GM19324 (cell line): Measurements from ENCODE around the gene NHERF2.
A peak's percentile ranks its signal among the peaks of the same experiment; 100 is the strongest.

Experiments
- ATAC-seq: cut with Tn5 transposase; IDR thresholded peaks from one replicate; pipeline ENCODE4 v1.9.1; 2021; ENCODE audit warnings: mild to moderate bottlenecking, moderate library complexity; ENCODE audit not compliant: unreplicated experiment, low FRiP score

Gene NHERF2

DNA sequence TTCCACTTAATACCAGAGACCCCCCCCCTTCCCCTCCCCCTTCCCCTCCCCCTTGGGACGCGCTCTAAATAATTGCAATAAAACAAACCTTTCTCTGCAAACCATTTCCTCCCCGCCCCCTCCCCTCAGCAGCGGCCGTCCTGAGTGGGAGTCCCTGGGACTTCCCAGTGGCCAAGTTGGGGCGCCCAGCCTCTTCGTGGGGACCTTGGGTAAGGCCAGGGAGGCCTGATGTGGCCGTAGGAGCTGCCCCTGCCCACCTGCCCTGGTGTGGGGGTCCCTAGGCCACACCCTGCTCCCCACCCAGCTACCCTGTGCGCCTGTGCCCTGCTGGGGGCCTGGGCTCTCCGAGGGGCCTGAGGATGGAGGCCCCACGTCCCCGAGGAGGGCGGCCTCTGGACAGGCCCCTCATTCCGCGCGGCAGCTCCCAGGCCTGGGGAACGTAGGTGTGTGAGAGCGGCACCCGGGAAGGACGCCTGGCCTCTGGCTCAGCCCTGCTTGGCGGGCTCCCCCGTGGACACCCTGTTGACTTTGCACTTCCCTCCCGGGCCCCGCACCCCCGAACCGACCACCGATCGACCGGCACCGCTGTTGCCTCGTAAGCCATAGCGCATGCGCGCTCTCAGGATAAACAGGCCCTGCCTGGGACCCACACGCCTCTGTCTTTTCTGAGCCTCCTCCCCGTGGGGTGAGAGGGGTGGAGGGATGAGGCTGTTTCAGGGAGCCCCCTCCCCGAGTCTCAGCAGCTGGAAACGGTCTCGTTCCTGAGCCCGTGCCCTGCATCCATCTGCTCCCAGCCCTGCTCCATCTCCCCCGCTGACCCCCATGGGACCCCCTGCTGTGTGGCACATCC is 11.9 kb downstream of the NHERF2 start:
- ATAC-seq = no peak

DNA sequence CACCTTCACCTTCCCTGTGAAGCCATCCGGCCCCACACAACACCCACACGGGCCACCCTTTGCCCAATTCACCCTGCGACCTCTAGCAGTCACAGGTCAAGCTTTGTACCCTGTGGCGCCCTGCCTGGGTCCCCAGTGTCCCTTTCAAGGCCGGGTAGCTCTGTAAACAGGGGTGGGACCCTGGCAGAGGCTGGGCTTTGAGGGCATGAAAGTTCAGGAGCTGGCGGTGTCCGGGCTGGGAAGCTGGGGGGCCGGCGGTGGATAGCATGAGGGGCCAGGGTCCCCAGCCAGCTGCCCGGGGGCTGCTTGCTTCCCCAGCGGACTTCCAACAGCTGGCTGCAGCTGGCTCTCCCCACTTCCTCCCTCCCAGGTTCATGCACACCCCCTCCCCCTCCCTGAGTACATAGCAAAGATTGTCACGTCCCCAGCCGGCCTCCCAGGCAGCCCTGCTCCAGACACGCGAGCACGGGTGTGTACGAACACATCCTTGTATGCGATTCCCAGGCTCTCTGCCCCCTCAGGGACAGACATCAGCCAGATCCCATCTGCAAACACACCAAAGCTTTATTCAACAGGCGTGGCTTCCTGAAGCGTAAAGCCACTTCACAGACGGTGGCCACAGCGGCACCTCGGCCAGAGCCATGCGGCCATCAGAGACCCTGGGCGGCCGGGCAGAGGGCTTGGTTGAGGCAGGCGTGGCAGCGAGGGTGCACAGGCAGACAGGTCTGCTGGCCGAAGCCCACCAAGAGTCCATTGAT is 12.8 kb downstream of the NHERF2 start:
- no peak for ATAC-seq

DNA sequence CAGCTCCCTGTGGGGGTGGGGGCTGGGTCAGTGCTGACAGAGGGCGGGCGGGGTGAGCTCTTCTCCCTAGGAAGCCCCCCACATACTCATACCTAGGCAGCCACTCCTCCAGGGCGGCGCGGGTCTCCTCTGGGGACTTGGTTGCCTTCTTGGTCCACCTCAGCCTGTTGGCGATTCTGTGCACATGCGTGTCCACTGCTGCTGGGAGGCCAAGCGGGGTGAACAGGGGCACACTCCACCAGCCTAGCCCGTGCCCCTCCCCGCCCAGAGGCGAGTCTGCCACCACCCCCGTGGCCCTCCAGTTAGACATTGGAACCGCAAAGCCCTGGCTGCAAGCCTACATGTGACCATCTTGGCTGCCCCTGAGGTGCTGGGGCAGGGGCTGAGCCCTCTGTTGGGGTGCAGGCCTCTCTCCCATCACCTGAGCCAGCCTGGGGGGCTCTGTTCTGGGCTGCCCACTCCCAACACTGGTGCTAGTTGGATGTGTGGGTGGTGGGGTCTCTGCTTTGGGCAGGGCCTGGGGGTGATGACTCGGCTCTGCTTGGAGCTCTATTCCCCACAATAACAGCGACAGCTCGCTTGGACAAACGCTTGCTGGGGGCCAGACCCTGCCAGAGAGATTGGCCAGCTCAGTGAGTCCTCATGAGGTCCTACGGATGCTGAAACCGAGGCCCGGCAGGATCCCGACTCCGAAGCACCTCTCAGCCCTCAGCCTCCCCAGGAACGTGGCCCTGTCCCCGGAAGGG is 13.5 kb downstream of the NHERF2 start:
- ATAC-seq = no peak

DNA sequence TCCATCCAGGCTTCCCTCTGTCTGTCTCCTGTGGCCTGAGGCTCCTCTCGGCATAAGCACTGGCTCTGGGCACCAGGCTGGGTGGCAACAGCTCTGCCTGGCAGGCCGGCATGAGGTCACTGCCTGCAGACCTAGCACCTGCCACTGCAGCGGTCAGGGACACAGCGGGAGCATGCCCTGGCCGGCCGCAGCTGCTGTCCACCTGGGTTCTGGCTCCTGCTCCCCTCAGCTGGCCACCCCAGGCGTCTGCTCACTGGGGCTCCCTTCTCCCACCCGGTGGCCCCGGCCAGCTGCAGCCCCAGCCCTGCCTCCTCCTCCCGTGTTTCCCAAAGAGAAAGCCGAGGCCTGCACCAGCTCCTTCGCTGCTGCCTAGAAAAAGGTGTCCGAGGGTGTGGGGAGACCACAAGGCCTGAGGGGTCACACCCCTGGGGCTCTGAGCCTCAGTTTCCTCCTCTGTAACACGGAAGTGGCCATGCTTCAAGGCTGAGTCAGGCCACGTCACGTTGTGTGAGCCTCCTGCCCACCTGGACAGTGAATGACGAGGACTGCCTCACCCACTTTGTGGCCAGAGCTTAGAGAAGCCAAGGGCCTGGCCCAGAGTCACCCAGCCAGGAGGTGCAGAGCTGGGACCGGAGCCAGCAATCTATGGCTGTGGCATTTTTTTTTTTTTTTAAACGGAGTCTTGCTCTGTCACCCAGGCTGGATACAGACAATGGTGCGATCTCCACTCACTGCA is 14.3 kb downstream of the NHERF2 start:
- no peak for ATAC-seq

DNA sequence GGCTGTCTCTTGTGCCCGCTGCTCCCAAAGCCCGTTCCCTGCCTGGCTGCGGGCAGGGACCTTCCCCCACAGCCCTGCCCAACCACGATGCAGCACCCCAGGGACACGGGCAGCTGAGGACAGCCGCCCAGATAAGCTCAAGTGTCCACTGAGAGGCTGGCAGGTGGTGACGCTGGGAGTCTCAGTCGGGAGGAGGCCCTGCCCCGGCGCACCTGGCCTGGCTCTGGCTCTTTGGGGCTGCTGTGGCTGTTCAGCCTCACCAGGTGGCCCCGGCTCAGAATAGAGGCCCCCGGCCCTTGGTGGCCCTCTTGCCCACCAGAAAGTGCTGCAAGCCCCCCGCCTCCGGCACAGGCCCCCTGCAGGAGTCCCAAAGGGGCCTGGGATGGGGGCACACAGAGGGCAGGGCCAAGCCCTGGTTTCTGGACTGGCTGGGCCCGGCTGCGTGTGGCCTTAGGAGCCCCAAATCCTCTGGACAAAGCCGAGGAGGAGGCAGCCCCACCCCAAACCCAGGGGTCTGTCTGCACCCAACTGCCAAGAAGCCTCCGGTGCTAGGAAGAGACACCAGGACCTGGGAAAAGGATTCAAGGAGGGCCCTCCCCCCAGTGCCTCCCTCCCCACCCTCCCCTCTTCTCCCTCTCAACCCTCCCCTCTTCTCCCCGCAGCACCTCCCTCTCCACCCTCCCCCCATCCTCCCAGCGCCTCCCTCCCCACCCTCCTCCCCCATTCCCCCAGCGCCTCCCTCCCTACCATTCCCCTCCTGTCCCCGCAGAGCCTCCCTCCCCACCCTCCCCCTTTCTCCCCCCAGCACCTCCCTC is 15.7 kb downstream of the NHERF2 start:
- ATAC-seq = no peak

DNA sequence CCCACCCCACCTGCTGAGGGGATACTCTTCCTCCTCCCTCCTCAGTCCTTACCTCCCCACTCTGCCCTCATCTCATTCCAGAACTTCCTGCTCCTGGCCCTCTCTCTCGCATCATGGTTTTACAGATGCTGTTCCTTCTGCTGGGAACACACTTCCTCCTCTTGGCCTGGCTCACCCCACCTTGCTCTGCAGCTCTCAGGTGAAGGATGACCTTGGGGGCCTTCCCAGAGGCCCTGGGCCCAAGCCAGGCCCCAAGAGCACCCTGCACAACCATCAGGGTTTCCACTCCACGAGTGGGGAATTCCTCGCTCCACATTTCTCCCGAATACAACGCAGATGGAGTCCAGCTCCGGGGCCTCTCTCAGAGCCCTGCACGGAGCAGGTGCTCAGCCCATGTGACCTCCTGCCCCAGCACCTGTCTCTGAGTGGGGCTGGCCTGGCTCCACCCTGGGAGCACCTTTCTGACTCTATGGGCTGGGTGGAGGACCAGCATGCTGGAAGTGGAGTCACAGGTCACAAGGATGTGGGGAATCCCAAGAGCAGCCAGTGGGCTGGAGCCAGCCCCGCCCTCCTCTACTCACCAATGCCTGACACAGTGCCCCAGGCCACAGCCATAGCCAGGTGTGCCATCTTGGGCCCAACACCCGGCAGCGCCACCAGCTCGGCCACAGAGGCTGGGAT is 16.4 kb downstream of the NHERF2 start:
- no peak for ATAC-seq

DNA sequence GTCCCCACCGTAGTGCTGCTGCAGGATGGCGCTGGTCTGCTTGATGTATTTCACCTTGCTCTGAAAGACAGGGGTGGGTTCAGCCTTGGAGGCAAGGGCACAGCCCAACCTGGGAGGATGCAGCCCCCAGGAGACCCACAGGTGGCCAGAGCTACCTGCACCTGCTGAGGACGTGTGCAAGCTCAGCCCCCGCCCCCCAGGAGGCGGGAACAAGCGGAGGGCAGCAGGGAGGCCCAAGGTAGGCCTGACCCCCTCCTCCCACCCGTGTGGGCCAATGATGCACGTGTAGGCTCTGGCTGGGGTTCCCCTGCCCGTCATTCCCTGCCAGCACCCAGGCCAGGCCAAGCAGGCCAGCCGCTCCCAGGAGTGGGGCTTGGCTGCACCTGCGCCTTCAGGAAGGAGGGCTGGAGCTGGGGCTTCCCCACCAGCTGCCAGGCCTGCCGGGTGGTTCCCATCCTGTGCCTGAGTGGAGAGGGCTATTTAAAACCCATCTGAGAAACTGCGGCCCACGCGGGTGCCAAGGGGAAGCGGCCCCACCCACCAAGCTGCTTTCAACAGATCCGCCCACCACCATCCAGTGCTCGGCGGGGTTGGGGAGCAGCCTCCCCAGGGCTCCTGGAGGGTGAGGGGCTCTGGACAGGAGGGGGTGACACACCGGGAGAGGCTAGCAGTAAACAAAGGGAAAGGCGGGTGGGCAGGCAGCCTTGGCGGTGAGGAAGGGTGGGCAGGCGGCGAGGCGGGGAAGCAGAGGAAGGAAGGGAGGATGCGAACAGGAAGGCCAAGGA is 17.2 kb downstream of the NHERF2 start:
- ATAC-seq = no peak

DNA sequence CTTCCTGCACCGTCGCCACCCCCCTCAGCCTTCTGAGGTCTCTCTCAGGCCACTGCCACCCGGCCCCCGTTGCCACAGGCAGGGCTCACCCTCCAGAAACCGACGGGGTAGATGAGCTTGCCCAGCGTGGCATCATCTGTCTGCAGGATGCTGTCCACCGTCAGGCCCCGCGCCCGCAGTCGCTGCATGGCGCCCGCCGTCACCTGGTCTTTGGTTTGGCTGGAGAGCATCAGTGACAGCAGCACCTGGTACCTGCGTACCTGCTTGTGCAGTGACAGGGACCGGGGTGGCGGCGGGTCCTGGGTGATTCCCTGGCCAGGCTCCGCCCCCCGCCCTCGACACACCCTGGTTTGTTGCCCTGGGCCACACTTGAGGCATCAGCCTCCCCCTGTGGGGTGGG is 17.8 kb downstream of the NHERF2 start:
- ATAC-seq = no peak

DNA sequence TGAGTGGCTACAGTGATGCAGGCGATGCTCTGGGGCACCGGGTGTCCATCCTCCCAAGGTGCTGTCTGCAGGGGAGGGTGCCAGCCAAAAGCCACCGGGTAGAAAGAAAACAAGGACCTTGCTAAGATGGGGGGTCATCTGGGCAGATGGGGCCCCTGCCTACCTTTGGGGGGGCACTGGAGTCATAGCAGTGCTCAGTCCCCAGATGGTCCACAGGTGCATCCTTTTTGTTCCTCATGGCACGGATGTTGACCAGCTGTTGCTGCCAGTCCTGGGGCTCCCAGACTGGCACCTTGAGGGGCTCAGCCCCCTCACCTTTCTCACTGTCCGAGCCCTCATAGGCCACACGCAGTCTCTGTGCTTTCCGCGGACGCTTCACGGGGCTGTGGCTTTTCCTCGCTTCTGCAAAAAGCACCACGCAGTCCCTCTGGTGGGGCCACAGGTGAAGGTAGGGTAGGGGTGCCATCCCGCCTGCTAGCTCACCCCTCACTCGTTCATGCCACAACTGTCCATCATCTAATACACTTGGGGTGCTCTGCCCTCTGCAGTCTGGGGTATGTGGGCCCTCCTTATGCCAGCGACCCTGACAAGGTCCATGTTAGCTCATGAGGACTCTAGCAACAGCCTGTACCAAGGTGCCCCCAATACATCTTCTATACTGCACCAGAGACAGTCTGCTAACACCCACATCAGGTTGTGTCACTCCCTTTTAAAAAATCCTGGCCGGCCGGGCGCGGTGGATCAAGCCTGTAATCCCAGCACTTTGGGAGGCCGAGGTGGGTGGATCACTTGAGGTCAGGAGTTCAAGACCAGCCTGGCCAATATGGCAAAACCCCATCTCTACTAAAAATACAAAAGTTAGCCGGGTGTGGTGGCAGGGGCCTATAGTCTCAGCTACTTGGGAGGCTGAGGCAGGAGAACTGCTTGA is 19.5 kb downstream of the NHERF2 start:
- no peak for ATAC-seq

DNA sequence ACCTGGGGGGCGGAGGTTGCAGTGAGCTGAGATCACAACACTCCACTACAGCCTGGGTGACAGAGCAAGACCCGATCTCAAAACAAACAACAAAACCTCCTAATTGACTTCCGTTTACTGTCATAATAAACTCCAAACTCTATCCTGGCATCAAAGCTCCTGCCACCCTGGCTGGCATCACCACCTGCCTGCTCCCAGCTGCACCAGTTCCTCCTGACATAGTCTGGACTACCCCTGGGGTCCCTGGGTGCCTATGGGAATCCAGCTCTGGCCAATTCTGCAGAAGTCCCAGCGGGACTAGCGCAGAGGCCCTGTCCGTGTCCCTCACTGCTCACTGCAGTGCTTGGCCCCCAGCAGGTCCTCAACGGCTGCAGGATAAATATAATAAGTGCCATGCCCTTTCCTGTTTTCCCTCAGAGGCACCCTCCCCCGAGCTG is 20.2 kb downstream of the NHERF2 start:
- ATAC-seq = no peak

DNA sequence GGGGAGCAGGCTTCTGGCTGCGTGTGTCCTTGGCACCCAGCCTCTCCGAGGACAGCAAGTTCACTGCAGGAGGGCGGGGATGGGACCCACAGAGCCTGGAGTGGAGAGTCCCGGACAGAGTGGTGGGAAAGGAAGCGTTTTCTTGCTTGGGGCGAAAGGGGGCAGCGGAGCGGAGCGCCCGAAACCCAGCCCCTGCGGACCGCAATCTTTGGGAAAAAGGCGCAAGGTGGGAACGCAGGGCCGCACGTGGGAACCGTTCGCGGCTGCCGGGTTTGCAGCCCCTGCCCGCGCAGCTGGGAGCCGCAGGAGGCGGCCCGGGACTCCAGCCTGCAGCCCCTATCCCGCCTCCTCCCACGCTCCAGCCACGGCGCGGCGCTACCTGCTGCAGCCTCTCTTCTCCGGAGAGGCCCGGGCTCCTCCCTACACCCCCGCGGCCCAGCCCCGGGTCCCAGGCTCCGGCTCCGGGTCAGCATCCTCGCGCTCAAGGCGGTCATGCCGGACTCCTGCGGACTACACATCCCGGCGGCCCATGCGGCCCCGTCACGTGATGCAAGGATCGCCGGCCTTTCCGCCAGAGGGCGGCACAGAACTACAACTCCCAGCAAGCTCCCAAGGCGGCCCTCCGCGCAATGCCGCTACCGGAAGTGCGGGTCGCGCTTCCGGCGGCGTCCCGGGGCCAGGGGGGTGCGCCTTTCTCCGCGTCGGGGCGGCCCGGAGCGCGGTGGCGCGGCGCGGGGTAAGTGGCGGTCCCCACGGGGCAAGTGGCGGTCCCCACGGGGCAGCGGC is 20.8 kb downstream of the NHERF2 start, which contains the start of the genes NTHL1 and TSC2:
Gene NTHL1, minus strand, starts transcription at position 505 of the 786 bp plus-strand sequence. Its CDS starts 11 bp downstream, at position 494.
Gene TSC2, plus strand, starts transcription at position 656 of the 786 bp plus-strand sequence. CDS start 631 bp downstream, outside the sequence.
- peak; percentile 92 for ATAC-seq

DNA sequence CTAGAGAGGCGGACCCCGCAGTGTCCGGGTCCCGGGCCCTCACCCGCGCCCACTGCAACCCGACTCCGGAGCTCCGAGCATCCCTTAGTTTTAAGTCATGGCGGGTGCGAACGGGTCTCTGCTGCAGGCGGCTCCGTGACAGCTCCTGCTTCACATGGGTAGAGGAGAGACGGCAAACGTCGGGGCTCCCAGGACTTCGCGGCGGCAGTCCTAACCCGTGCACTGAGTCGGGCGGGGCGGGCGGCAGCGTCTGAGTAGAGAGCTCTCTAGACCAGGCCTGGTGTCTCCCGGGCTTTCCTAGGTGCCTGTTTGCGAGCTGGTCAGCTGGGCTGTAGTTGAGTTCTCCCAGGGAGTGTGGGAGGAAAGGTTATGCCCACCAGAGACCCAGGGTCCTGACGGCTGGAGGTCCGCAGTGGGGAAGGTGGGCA is 21.4 kb downstream of the NHERF2 start:
- ATAC-seq = peak; percentile 3

DNA sequence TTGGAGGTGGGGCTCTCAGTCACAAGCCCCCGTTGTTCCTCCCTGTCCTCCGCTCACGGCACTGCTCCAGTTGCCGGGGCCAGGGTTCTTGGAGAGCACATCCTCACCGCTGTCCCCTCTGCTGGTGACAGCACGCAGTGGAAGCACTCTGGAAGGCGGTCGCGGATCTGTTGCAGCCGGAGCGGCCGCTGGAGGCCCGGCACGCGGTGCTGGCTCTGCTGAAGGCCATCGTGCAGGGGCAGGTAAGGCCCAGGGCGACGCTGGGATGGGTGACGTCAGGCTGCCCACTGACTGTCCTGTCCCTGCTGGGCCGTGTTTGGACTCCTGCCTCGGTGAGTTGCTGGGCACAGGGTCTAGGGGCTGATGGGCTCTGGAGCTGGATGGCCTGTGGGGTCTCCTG is 26.5 kb downstream of the NHERF2 start:
- ATAC-seq = no peak

DNA sequence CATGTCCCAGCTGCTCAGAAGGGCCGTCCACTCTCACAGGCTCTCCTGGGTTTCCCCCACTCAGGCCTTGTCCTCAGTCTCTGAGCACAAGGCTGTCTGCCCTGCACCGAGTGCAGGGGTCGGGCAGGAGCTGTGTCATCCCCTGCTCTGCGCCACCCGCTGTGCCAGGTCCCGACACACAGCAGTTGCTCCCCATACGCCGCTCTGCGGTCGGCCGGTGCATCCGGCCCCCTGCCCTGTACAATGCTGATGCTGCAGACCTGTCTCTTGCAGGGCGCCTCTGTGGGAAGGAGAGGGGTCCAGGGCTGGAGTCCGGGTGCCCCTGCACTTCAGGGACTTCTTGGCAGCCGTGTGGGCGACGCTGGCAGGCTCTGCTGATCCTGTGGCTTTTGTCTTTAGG is 27.2 kb downstream of the NHERF2 start:
- no peak for ATAC-seq

DNA sequence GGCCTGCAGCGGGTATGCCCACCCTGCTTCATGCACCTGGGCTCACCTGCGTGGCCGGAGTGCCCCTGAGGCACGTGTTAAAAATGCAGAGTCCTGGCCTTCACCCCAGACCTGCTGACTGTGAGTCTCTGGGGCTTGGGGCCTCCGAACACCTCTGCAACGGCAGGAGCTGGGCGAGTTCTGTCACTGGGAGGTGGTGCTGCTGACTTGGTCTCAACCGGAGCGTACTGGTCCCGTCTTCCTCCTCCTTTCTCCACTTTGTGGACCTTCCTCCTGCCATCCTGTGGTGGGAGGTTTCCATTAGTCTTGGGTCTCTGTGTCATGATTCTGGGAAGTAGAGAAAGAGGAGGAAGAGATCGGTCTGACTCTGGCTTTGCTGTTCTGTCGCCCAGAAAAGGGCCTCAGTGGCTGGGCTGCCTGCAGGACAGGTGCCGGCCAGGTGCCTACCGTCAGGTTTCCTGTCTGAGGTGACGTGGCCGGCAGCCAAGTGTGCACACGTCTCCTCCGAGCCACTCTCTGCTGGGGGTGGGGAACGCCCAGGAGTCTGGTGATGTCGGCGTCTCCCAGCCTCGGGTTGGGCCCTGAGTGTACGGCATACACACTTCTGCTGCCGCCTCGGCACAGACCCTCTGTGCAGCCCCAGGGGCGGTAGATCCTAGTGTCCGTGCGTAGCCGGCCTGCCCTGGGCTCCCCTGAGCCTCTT is 28.0 kb downstream of the NHERF2 start:
- ATAC-seq = no peak

DNA sequence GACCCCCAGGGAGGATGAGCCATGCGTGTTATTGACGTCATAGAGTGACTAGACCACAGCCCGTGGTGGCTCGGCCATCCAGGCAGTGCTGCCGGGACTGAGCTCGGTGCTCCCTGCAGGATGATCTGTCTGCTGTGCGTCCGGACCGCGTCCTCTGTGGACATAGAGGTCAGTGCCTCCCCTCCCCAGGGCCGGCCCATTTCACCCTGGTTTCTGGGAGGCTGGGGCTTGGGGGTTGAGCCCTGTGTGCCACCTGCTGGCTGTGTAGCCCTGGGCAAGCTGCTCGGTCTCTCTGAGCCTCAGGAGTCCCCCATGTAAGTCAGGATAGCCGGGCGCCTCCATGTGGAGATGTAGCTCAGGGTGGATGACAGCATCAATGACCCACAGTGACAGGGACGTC is 29.4 kb downstream of the NHERF2 start:
- ATAC-seq = no peak
